Peyer's patch (tissue), 4 donors: ENCODE data around the gene SSH2.

Experiments used
- CTCF ChIP-seq, 6 experiments: fragments of 450-650 bp in 4 of 6; fragments of 200-600 bp in 2 of 6; sonication (generic) in 1 of 6; IDR thresholded peaks; one replicate each; pipeline ENCODE4 v1.5.1; 2017 to 2019; ENCODE audit warnings: antibody characterized with exemption in 6 of 6, mild to moderate bottlenecking in 3 of 6, moderate library complexity in 1 of 6
- POLR2A ChIP-seq, 2 donors: fragments of 450-650 bp; IDR thresholded peaks; one replicate each; pipeline ENCODE4 v1.5.1; 2017; ENCODE audit warnings: antibody characterized with exemption in 2 of 2, mild to moderate bottlenecking in 2 of 2, moderate library complexity in 2 of 2

GRCh38 chr17:29629839-29630238 is 300.2 kb downstream of the SSH2 start:
- TF ChIP-seq CTCF (IDR thresholded peaks at IDR 0.05) = no peak
- no peak for TF ChIP-seq POLR2A (IDR thresholded peaks at IDR 0.05)
